Endometrial microvascular endothelial cells (primary cell): Measurements from ENCODE around the gene AIFM2. TPM values are rescaled to one million over a fixed set of nuclear protein-coding genes. Genes with fewer than 3 reads are reported as not detected.
"Not testable (repeated sequence)": the region's sequence is repeated elsewhere in the genome, so short reads cannot be mapped to it uniquely, and the experiment has no call there.

Experiments used
- in situ Hi-C: cut with HindIII; loops from 2 replicates; pipeline ENCODE4 v1.10.0; 2017; ENCODE audit warnings: low sequenced_read_pairs, low pct_unique_long_range_greater_than_20kb; ENCODE audit errors: inconsistent ontology term
- total RNA-seq: library from RNA; depleted of rRNA; stranded (reverse); fragments of >200 nt; gene quantifications from one replicate; pipeline ENCODE4 v1.2.3, GENCODE V29; 2015; ENCODE audit errors: inconsistent ontology term

Gene AIFM2
- total RNA-seq: 9.3 TPM

DNA sequence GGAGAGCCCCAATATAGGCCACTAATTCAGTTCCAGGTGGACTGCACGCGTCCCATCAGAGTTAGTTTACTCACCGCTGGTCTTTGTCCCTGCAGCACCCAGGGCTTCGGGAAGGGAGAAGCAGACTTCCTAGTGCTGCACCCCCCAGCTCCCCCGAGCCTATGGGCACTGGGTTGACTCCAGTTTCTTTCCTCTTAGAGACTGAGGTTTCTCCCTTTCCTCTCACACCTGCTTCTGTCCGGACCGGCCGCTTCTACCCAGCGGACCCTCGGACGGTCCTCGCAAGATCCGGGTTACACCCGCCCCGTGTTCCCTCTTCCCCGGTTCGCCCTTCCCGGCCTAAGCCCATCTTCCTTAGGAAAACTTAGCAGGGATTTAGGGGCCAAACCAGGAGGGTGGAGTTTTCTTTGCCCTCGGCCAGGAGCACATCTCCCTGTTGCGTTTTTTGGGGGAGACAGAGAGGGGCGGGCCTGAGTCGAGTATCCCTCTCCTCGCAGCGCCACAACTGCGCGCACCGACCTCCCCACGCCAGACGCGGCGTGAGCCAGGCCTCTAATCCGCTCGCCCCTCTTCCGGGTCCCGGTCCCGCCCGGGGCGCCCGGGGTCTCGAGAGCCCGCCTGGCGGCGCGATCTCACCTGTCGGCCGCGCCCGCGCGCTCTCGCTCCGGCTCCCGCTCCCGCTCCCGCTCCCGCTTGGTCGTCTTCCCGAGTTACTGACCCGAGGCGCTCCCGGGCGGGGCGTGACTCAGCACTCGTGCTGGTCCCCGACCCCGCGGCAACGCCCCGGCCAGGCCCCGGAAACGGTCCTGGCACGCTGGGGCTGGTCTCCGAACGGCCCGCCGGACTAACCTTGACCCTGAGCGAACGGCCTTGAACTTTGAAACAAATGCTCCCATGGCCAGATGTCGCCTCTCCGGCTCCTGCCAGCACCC, at the start of gene AIFM2:
Gene AIFM2 (minus strand): TSS at position 728 of the 932 bp plus-strand sequence. CDS start 8,741 bp downstream, outside the sequence.
- in situ Hi-C loops: no loop called here

DNA sequence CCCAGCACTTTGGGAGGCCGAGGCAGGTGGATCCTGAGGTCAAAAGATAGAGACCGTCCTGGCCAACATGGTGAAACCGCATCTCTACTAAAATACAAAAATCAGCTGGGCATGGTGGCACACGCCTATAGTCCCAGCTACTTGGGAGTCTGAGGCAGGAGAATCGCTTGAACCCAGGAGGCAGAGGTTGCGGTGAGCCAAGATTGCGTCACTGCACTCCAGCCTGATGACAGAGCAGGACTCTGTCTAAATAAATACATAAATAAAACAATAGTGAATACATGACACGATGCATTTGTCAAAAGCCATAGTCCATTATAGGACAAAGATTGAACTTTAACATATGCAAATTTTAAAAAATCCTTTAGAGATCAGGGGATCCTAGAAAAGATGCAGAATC, 46.6 kb upstream of the AIFM2 start:
- in situ Hi-C loops: not testable (repeated sequence)

DNA sequence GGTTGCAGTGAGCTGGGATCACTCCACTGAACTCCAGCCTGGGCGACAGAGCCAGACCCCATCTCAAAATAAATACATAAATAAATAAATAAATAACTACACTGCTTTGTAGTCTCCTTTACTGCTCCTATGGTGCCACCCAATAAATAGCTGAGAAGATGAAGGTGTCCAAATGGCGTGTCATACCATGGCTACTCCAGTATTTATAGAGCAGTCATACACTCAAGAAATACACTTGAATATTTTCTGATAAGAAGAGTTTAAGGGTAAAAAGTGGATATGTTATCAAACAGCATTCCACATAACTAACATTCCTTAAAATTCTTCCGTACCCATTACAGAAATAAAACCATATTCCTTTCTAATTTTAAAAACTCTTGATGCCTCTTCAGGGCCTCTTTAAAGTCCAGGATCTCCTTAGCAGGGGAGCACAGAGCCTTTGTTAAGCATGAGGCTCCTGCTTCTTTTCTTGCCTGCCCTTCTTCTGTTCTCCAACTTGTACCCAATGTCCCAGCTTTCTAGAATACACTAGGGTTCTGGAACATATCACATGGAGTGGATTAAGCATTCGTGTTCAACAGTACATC, 45.6 kb upstream of the AIFM2 start:
- in situ Hi-C loops: no loop called here

DNA sequence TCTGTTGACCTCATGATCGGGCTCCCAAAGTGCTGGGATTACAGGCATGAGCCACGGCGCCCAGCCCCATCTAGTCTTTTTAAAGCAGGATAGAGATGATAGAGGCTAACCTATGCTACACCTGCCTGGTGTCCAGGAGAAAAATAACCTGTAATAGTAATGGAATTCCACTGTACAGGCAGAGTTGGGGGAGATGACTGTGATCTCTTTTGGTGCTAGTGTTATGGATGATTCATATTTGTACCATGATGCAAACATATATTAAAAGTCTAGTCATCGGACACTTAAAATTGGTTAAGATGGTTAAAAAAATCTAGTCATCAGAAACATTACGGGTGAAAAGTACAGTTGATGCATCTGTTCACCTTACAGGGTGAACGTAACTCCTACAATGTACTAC, 43.8 kb upstream of the AIFM2 start:
- in situ Hi-C loops: no loop called here

GRCh38 chr10:70175516-70175915, 42.9 kb upstream of the AIFM2 start:
- in situ Hi-C loops: no loop called here

DNA sequence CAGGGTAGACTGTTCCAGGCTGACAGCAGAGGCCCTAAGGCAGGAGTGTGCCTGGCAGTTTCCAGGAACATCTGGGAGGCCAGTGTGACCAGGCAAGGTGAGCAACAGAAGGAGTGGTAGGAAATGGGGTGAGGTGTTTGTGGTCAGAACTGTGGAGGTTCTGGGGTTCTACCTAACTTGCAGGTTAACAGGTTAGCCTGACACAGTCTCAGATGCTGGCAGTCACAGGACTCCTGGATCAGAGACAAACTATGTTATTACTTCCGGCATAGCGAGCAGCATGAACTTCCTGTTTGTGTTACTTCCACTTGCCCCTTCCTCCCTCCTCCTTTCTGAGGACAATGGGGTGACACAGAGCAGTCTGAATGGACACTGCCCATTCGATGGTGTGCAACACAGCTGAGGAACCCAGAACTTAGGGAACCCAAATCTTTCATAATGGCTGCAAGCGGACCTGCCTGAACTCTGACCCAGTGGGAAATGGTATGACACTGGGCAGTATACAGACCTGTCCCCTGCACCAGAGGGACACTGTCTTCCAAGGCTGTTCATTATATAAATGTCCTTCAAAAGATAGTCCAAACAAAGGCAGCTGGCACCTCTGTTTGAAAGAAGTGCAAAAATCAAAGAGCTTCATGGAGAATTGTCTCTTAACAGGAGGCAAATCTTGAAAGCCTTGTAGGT, 41.6 kb upstream of the AIFM2 start:
- in situ Hi-C loops: no loop called here

GRCh38 chr10:70169649-70170364, 37.2 kb upstream of the AIFM2 start:
- in situ Hi-C loops: no loop called here

DNA sequence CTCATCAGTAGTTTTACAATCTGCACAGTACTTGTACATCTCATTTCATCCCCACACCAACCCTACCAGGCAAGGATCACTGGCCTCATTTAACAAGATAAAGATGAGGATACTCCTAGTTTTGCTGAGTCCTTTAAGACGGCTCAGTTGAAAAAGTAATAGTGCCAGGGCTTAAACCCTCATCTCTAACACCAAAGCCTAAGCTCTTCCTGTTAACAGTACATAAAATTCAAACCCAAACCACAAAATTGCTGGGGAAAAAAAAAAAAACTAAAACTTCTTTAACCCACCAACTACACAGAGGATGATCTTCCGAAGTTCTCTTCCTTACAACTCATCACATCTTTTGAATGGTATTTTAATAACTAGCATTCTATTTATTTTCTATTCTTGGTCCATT, 36.4 kb upstream of the AIFM2 start:
- in situ Hi-C loops: no loop called here

- in situ Hi-C loops: no loop called here
Observed at GRCh38 chr10:70167246-70167645, 34.6 kb upstream of the AIFM2 start.

DNA sequence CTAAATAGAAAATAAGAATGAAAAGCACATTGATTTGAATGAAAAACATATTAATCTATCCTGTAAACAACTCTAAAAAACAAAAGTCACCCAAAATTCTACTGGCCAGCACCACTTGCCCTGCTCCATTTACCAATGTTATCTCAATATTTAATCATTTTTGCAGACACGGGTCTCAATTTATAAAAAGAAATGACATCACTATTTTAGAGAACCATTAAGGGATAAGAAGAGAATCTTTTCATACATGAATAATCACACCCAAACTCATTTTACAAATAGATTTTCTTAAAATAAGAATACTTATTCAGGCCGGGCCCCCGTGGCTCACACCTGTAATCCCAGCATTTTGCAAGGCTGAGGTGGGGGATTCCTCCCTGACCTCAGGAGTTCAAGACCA, 33.8 kb upstream of the AIFM2 start:
- in situ Hi-C loops: no loop called here

DNA sequence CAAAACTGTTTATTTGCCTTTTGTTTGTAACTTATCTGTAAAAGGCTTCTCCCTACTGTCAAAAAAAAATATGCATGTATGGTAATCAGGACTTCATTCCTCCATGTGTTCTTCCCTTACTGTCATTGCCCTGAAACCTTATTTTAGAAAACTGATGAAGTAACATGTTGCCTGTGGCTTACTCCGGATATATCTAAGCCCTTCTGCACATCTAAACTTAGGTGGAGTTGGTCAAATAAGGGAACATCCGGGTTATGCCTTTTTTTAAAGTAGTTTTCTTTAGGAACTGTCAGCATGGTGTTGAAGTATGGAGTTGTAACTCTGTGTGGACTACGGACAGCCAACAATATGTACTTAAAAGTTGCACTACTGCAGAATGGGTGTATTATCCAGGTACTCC, 31.5 kb upstream of the AIFM2 start:
- in situ Hi-C loops: no loop called here

GRCh38 chr10:70163448-70163847, 30.8 kb upstream of the AIFM2 start:
- in situ Hi-C loops: no loop called here

GRCh38 chr10:70162892-70163201, 30.2 kb upstream of the AIFM2 start:
- in situ Hi-C loops: no loop called here

- in situ Hi-C loops: no loop called here
Observed at GRCh38 chr10:70162151-70162891, 29.7 kb upstream of the AIFM2 start.

DNA sequence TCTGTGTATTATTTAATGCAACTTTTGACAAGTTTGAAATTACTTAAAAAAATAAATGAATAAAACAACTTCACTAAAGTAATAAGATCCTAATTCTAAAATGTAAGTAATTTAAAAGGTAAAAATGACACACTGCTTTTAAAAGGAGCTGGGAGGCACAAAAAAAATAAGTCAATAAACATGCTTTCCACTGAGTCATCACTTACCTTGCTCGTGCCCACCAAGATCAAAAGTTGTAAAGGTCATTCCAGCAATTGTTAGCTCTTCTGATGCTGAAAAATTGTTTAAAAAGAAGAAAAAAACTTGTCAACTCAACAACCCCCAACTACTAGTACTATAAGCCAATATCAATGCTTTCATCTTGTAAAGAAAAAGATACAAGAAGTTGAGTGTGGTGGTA, 28.2 kb upstream of the AIFM2 start:
- in situ Hi-C loops: no loop called here

GRCh38 chr10:70159366-70159765, 26.7 kb upstream of the AIFM2 start:
- in situ Hi-C loops: not testable (repeated sequence)

GRCh38 chr10:70158113-70158512, 25.5 kb upstream of the AIFM2 start:
- in situ Hi-C loops: no loop called here

DNA sequence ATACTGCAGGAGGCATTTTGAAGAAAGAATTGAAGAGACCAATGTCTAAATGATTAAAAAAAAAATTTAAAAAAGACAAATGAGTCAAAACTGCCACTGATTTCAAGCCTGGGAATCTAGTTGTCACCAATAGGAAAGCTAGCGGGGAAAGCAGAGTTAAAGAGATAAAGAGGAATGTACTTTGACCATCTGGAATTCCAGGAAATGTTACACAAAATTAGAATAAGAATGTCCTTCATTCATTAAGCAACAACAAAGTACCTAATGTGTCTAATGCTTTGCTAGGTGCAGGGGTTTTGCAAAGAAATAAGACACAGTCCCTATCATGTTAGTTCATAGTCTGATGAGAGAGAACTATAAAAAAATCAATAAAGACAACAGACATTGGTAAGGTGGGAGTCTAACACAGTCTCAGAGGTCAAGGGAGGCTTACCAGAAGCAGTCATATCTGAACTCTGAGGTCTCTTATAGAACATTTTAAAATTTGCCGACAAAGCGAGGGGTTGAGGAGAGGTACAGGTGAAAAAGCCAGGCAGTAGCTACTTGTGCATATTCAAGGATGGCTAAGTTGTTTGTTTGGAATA, 22.7 kb upstream of the AIFM2 start:
- in situ Hi-C loops: no loop called here
